Upper lobe of left lung (tissue), 4 donors: ENCODE data around the gene UBAC1.

Source experiments
- CTCF ChIP-seq, 6 experiments: fragments of 450-650 bp in 4 of 6; fragments of 200-600 bp in 2 of 6; sonication (generic) in 2 of 6; IDR thresholded peaks; one replicate each; pipeline ENCODE4 v1.5.1; 2016 to 2019; ENCODE audit warnings: antibody characterized with exemption in 6 of 6
- EP300 ChIP-seq, 4 donors: sonication (generic); formaldehyde crosslinking; IDR thresholded peaks; one replicate each; pipeline ENCODE4 v1.5.1; 2017; ENCODE audit warnings: antibody characterized with exemption in 4 of 4, control low read depth in 2 of 4
- POLR2A ChIP-seq, 4 donors: fragments of 450-650 bp; IDR thresholded peaks; one replicate each; pipeline ENCODE4 v1.5.1; 2016 to 2017; ENCODE audit warnings: antibody characterized with exemption in 4 of 4, mild to moderate bottlenecking in 2 of 4

- no peak for TF ChIP-seq EP300 (IDR thresholded peaks at IDR 0.05)
- TF ChIP-seq POLR2A (IDR thresholded peaks at IDR 0.05): no peak
- no peak for TF ChIP-seq CTCF (IDR thresholded peaks at IDR 0.05)
Measured at GRCh38 chr9:135908754-135909204, 52.4 kb downstream of the UBAC1 start.
